Smooth muscle cell (in vitro differentiated cells): ENCODE results near the gene CHST11. TPM values are rescaled to one million over a fixed set of nuclear protein-coding genes. Genes with fewer than 3 reads are reported as not detected.

Experiments
- DNase-seq: peaks from one replicate; lab custom pipeline; 2025; ENCODE audit not compliant: unreplicated experiment; lab: John Stamatoyannopoulos, UW
- H2AFZ ChIP-seq: fragments of 200-600 bp; sonication (generic); 2 replicates; pipeline ENCODE4 v1.6.0; 2016; ENCODE audit warnings: antibody characterized with exemption, low read depth, mild to moderate bottlenecking
- H3F3A ChIP-seq: fragments of 200-600 bp; sonication (generic); 2 replicates; pipeline ENCODE4 v1.6.0; 2017; ENCODE audit warnings: antibody characterized with exemption, low read depth
- H3K27ac ChIP-seq: fragments of 200-600 bp; sonication (generic); 2 replicates; pipeline ENCODE4 v1.5.1; 2016; ENCODE audit warnings: low read depth, mild to moderate bottlenecking
- H3K27me3 ChIP-seq: fragments of 200-600 bp; sonication (generic); 2 replicates; pipeline ENCODE4 v1.6.1; 2016; ENCODE audit warnings: low read depth, mild to moderate bottlenecking
- H3K36me3 ChIP-seq: fragments of 200-600 bp; sonication (generic); 2 replicates; pipeline ENCODE4 v1.5.1; 2016; ENCODE audit warnings: low read depth
- H3K4me1 ChIP-seq: fragments of 200-600 bp; sonication (generic); 2 replicates; pipeline ENCODE4 v1.5.1; 2016; ENCODE audit warnings: low read depth
- H3K4me2 ChIP-seq: fragments of 200-600 bp; sonication (generic); 2 replicates; pipeline ENCODE4 v1.6.0; 2016; ENCODE audit warnings: mild to moderate bottlenecking
- H3K4me3 ChIP-seq: fragments of 200-600 bp; sonication (generic); 2 replicates; pipeline ENCODE4 v1.5.1; 2016; ENCODE audit warnings: mild to moderate bottlenecking
- H3K79me2 ChIP-seq: fragments of 200-600 bp; sonication (generic); 2 replicates; pipeline ENCODE4 v1.6.0; 2016; ENCODE audit warnings: low read depth, mild to moderate bottlenecking
- H3K9ac ChIP-seq: fragments of 200-600 bp; sonication (generic); 2 replicates; pipeline ENCODE4 v1.6.0; 2016; ENCODE audit warnings: low read depth
- H3K9me3 ChIP-seq: fragments of 200-600 bp; sonication (generic); replicated peaks from 2 replicates; pipeline ENCODE4 v1.5.1; 2016; ENCODE audit warnings: low read depth
- H4K20me1 ChIP-seq: fragments of 200-600 bp; sonication (generic); 2 replicates; pipeline ENCODE4 v1.6.0; 2016; ENCODE audit warnings: low read depth
- CTCF ChIP-seq: fragments of 200-600 bp; sonication (generic); IDR thresholded peaks from 2 replicates; pipeline ENCODE4 v1.5.1; 2017; ENCODE audit warnings: borderline replicate concordance, mild to moderate bottlenecking, antibody characterized with exemption; ENCODE audit not compliant: insufficient read depth, poor library complexity, severe bottlenecking
- WGBS: methylation state at CpG from one replicate; pipeline ENCODE4 v1.1.7; 2016; ENCODE audit warnings: low lambda C conversion rate; 5-methylcytosine and 5-hydroxymethylcytosine counted together
- polyA plus RNA-seq: library from polyadenylated mRNA; unstranded; fragments of >200 nt; fragmentation: Nextera tagmentation; extraction: Ambion mirVana; gene quantifications from 2 replicates; pipeline ENCODE4 v1.2.1, GENCODE V29; 2016
- total RNA-seq: library from RNA; depleted of rRNA; stranded (reverse); fragments of >200 nt; gene quantifications from 2 replicates; pipeline ENCODE4 v1.2.3, GENCODE V29; 2014

CHST11 gene
- total and polyA plus RNA-seq, 2 experiments from 2014 or later = 6.9 to 10.2 TPM

- DNase-seq = no peak
- Histone ChIP-seq H4K20me1 (no peaks in the 10 kb centered on the region), H3K4me3 (no peak overlapping the region), H3K4me1 (no peaks in the 10 kb centered on the region), H3K27ac (peak overlapping the region; percentile 13), H3K79me2 (peaks cover 20% of the 10 kb centered on the region), H3K9me3 (no peaks in the 10 kb centered on the region), H3K4me2 (no peak overlapping the region), H3K27me3 (no peaks in the 10 kb centered on the region), H3K9ac (no peak overlapping the region), H2AFZ (no peak overlapping the region), H3F3A (no peaks in the 10 kb centered on the region), H3K36me3 (no peaks in the 10 kb centered on the region)
- WGBS = 61% methylated on average over 6 of the region's 6 CpGs
- no peak for TF ChIP-seq CTCF
Observed at GRCh38 chr12:104513681-104514080, 56.9 kb downstream of the CHST11 start.

GRCh38 chr12:104514092-104514810 lies 57.5 kb downstream of the CHST11 start:
- Histone ChIP-seq H3K4me2 (no peak overlapping the region), H3K79me2 (peaks cover 25% of the 10 kb centered on the region), H3K9ac (no peak overlapping the region), H3K36me3 (no peaks in the 10 kb centered on the region), H4K20me1 (peaks cover under 1% of the 10 kb centered on the region), H3K27ac (peak overlapping the region; percentile 13), H3K4me1 (no peaks in the 10 kb centered on the region), H3K27me3 (no peaks in the 10 kb centered on the region), H3K9me3 (no peaks in the 10 kb centered on the region), H3K4me3 (no peak overlapping the region), H3F3A (no peaks in the 10 kb centered on the region), H2AFZ (no peak overlapping the region)
- WGBS = 95% methylated on average over 9 of the region's 9 CpGs
- no peak for DNase-seq
- TF ChIP-seq CTCF = no peak

- WGBS = 64% methylated on average over 1 of the region's 1 CpG
- H3K27ac ChIP-seq = no peak overlapping the region
- peaks cover 25% of the 10 kb centered on the region for H3K79me2 ChIP-seq
Observed at GRCh38 chr12:104515899-104516298, 59.2 kb downstream of the CHST11 start.

More at GRCh38 chr12:104515899-104516298, 59.2 kb downstream of the CHST11 start:
- Histone ChIP-seq H2AFZ (no peak overlapping the region), H3F3A (no peaks in the 10 kb centered on the region), H3K9me3 (no peaks in the 10 kb centered on the region), H3K4me1 (no peaks in the 10 kb centered on the region), H4K20me1 (peaks cover 11% of the 10 kb centered on the region), H3K4me2 (no peak overlapping the region), H3K36me3 (no peaks in the 10 kb centered on the region), H3K4me3 (no peak overlapping the region), H3K9ac (no peak overlapping the region), H3K27me3 (no peaks in the 10 kb centered on the region)
- DNase-seq = no peak
- TF ChIP-seq CTCF = no peak
